NT2/D1 (cell line): ENCODE data around the gene UBE4A.

Experiments
- SUZ12 ChIP-seq: IDR thresholded peaks from 2 replicates; pipeline ENCODE4 v1.6.1; 2011; ENCODE audit not compliant: insufficient read length, insufficient read depth; ENCODE audit errors: extremely low read depth
- YY1 ChIP-seq: IDR thresholded peaks from 2 replicates; pipeline ENCODE4 v1.6.1; 2011; ENCODE audit not compliant: insufficient read length, insufficient read depth
- ZNF274 ChIP-seq: IDR thresholded peaks from 2 replicates; pipeline ENCODE4 v1.6.1; 2011; ENCODE audit warnings: mild to moderate bottlenecking, low read depth, low read length

- TF ChIP-seq YY1 (no peak), SUZ12 (no peak), ZNF274 (no peak)
Observed at GRCh38 chr11:118418766-118419165, 59.4 kb downstream of the UBE4A start.
